HG02678 (cell line): ENCODE results near the gene KISS1.

Experiments
- ATAC-seq: cut with Tn5 transposase; IDR thresholded peaks from one replicate; pipeline ENCODE4 v1.9.1; 2021; ENCODE audit warnings: mild to moderate bottlenecking, moderate library complexity; ENCODE audit not compliant: unreplicated experiment

KISS1 gene

GRCh38 chr1:204142032-204142974 lies 54.0 kb downstream of the KISS1 start:
- no peak for ATAC-seq

- no peak for ATAC-seq
Observed at GRCh38 chr1:204141131-204141530, 55.2 kb downstream of the KISS1 start.
